Uterus (tissue), 4 donors: ENCODE measurements around the gene SPATA6. TPM values are rescaled to one million over a fixed set of nuclear protein-coding genes. Genes with fewer than 3 reads are reported as not detected.

Experiments
- DNase-seq, 2 donors: peaks; one replicate each; pipeline ENCODE4 v3.0.0-alpha.2; 2019 to 2020
- H3K27ac ChIP-seq, 2 donors: fragments of 200-600 bp; sonication (generic); 1 replicate in 1 of 2; 2 replicates in 1 of 2; pipeline ENCODE4 v1.5.1; 2016 to 2018
- H3K27me3 ChIP-seq, 2 donors: fragments of 200-600 bp; sonication (generic); one replicate each; pipeline ENCODE4 v1.5.1; 2018 to 2019; ENCODE audit warnings: control low read depth in 1 of 2
- H3K36me3 ChIP-seq, 2 donors: fragments of 200-600 bp; sonication (generic); one replicate each; pipeline ENCODE4 v1.5.1; 2019; ENCODE audit warnings: control low read depth in 1 of 2
- H3K4me1 ChIP-seq, 2 donors: fragments of 200-600 bp; sonication (generic); one replicate each; pipeline ENCODE4 v1.5.1; 2018 to 2019; ENCODE audit warnings: control low read depth in 1 of 2
- H3K4me3 ChIP-seq, 2 donors: fragments of 200-600 bp; sonication (generic); 1 replicate in 1 of 2; 2 replicates in 1 of 2; pipeline ENCODE4 v1.5.1; 2018 to 2019; ENCODE audit warnings: mild to moderate bottlenecking in 1 of 2
- H3K9me3 ChIP-seq, 2 donors: fragments of 200-600 bp; sonication (generic); one replicate each; pipeline ENCODE4 v1.5.1; 2019; ENCODE audit warnings: control low read depth in 1 of 2
- CTCF ChIP-seq, 4 experiments: fragments of 200-600 bp in 2 of 4; fragments of 450-650 bp in 2 of 4; sonication (generic) in 2 of 4; IDR thresholded peaks; one replicate each; pipeline ENCODE4 v1.5.1; 2016 to 2019; ENCODE audit warnings: antibody characterized with exemption in 4 of 4, mild to moderate bottlenecking in 2 of 4, moderate library complexity in 1 of 4
- POLR2A ChIP-seq, 2 donors: fragments of 450-650 bp; IDR thresholded peaks; one replicate each; pipeline ENCODE4 v1.6.1; 2016; ENCODE audit warnings: antibody characterized with exemption in 2 of 2, mild to moderate bottlenecking in 1 of 2, moderate library complexity in 1 of 2
- intact Hi-C: fragments of 100-400 bp; cut with DNase I; formaldehyde crosslinking; loops from one replicate; pipeline ENCODE4 v1.15.1; 2023; ENCODE audit warnings: low total_unique reads
- total RNA-seq, 4 donors: library from RNA; depleted of rRNA in 3 of 4; stranded (reverse); fragments of >200 nt in 3 of 4; gene quantifications; one replicate each; pipeline versions ENCODE4 v1.1.0 to v1.2.4, GENCODE V29; 2014 to 2023
- donor health status: DM: yes; HTN: yes; CAD: no.

The SPATA6 gene
- total RNA-seq, 4 donors from 2014 or later: 27.4 to 94.5 (median 46.0) TPM

- no peaks in the 10 kb centered on the region for H3K36me3 ChIP-seq
Observed at GRCh38 chr1:48396208-48396607, 75.8 kb downstream of the SPATA6 start.

GRCh38 chr1:48391926-48392325, 80.1 kb downstream of the SPATA6 start:
- no peaks in the 10 kb centered on the region for H3K9me3 ChIP-seq
- H3K27me3 ChIP-seq: no peaks in the 10 kb centered on the region
- intact Hi-C loops: no loop called here
- H3K36me3 ChIP-seq: no peaks in the 10 kb centered on the region
- H3K4me1 ChIP-seq: no peaks in the 10 kb centered on the region
- H3K4me3 ChIP-seq: no peak overlapping the region
- no peak overlapping the region for H3K27ac ChIP-seq
- no peak for DNase-seq
- TF ChIP-seq CTCF (IDR thresholded peaks at IDR 0.05) (no peak), POLR2A (IDR thresholded peaks at IDR 0.05) (no peak)

More at GRCh38 chr1:48396208-48396607, 75.8 kb downstream of the SPATA6 start:
- no peaks in the 10 kb centered on the region for H3K9me3 ChIP-seq
- no peaks in the 10 kb centered on the region for H3K27me3 ChIP-seq
- no peak for DNase-seq
- H3K4me1 ChIP-seq: no peaks in the 10 kb centered on the region
- intact Hi-C loops: no loop called here
- TF ChIP-seq POLR2A (IDR thresholded peaks at IDR 0.05) (no peak), CTCF (IDR thresholded peaks at IDR 0.05) (no peak)
- no peak overlapping the region for H3K4me3 ChIP-seq
- no peak overlapping the region for H3K27ac ChIP-seq

GRCh38 chr1:48387409-48387808, 84.6 kb downstream of the SPATA6 start:
- Histone ChIP-seq H3K27me3 (no peaks in the 10 kb centered on the region), H3K9me3 (no peaks in the 10 kb centered on the region), H3K36me3 (no peaks in the 10 kb centered on the region), H3K27ac (no peak overlapping the region), H3K4me1 (no peaks in the 10 kb centered on the region), H3K4me3 (no peak overlapping the region)
- no peak for DNase-seq
- TF ChIP-seq CTCF (IDR thresholded peaks at IDR 0.05) (no peak), POLR2A (IDR thresholded peaks at IDR 0.05) (no peak)
- intact Hi-C loops: no loop called here

GRCh38 chr1:48374785-48375184, 97.2 kb downstream of the SPATA6 start:
- Histone ChIP-seq H3K36me3 (no peaks in the 10 kb centered on the region), H3K4me1 (no peaks in the 10 kb centered on the region), H3K4me3 (no peak overlapping the region), H3K9me3 (no peaks in the 10 kb centered on the region), H3K27me3 (no peaks in the 10 kb centered on the region), H3K27ac (no peak overlapping the region)
- intact Hi-C loops: no loop called here
- TF ChIP-seq CTCF (IDR thresholded peaks at IDR 0.05) (no peak), POLR2A (IDR thresholded peaks at IDR 0.05) (no peak)
- no peak for DNase-seq

- DNase-seq: no peak
- Histone ChIP-seq H3K4me1 (no peaks in the 10 kb centered on the region), H3K4me3 (no peak overlapping the region), H3K27ac (no peak overlapping the region), H3K36me3 (no peaks in the 10 kb centered on the region), H3K27me3 (no peaks in the 10 kb centered on the region), H3K9me3 (no peaks in the 10 kb centered on the region)
- intact Hi-C loops: no loop called here
- TF ChIP-seq CTCF (IDR thresholded peaks at IDR 0.05): no peak
- no peak for TF ChIP-seq POLR2A (IDR thresholded peaks at IDR 0.05)
Observed at GRCh38 chr1:48371598-48371997, 100.4 kb downstream of the SPATA6 start.
